NOMO-1 treated with dmso at 0.1 percent for 144 hours (cell line): Measurements from ENCODE around the gene PLP1.

ENCODE experiments used
- DNase-seq: peaks from one replicate; lab custom pipeline; 2025; ENCODE audit not compliant: unreplicated experiment; lab: John Stamatoyannopoulos, UW

Gene PLP1

DNA sequence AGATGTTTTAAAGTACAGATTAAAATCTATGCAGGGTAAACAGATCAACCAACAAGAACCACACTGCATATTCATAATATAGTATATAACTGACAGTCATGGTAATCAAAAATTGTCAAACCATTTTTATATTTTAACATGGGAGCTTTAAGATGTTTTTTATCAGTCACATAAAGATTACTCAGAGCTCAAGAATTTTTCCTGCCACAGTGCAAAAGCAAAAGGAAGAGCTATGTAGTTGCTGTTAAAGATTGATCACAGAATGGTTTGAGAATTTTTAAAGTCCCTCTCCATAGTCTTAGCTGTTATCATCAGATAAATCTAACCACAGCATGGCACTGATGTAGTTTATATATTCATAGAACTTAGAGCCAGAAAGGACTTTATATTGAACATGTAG is 47.0 kb downstream of the PLP1 start:
- no peak for DNase-seq

DNA sequence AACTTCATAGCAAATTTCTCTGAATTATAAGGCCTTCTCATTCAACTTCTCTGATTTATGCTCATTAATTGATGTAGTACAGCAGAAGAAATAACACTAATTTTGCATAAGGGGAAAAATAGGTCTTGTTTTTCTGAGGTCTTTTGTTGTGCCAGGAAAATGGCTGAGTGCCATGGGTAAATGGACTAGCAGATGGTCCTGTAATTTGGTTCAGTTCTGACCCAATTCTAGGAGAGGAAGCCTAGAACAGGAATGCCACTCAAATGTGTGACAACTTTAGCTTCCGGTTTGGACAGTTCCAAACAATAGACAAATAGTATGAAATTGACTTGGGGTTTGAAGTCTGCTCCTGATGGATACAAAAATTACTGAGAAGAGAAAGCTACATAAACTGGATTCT is 49.2 kb downstream of the PLP1 start:
- DNase-seq, result no peak

- no peak for DNase-seq
Measured at GRCh38 chrX:103828529-103828928, 51.9 kb downstream of the PLP1 start.

DNA sequence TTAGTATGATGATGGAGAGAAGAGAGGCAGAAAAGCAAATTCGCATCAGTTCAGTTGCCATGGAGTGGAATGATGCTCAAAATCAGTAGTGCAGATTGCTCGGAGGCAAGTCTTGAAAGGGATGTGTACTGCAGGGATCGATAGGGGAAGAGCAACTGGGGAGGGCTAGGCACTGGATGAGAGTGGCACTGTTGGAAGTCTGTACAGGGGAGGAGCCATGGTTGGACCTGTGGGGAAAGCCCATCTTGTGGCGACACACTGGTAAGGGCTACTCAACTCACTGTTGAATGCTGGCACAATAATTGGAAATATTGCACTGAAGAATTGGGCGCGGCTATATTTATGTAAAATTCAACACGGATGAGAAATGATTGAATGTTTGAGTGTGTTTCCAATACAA is 54.2 kb downstream of the PLP1 start:
- DNase-seq, result no peak

GRCh38 chrX:103831342-103831802 is 54.7 kb downstream of the PLP1 start:
- DNase-seq, result no peak

GRCh38 chrX:103831803-103832544 is 55.3 kb downstream of the PLP1 start, which contains the start of gene RAB9B:
Gene RAB9B, minus strand, starts transcription at chrX:103832257. Its CDS starts 6,473 bp downstream, at chrX:103825784.
- no peak for DNase-seq

GRCh38 chrX:103839404-103839803 is 62.8 kb downstream of the PLP1 start:
- DNase-seq, result no peak
